Left lung (tissue), 10 donors: ENCODE measurements around the gene DDX41. TPM values are rescaled to one million over a fixed set of nuclear protein-coding genes. Genes with fewer than 3 reads are reported as not detected.
"Not testable (repeated sequence)": the region's sequence is repeated elsewhere in the genome, so short reads cannot be mapped to it uniquely, and the experiment has no call there.

Experiments
- ATAC-seq: fragments of 200-7000 bp; cut with Tn5 transposase; one replicate; pipeline ENCODE4 v1.9.1; 2020; ENCODE audit warnings: moderate library complexity
- DNase-seq, 4 donors: peaks; one replicate each; pipeline ENCODE4 v3.0.0-alpha.2; 2013 to 2020
- H3K27ac ChIP-seq, 2 donors: fragments of 200-600 bp; sonication (generic) in 1 of 2; one replicate each; pipeline versions ENCODE4 v1.5.0 to v1.8.0; 2020 to 2021
- H3K27me3 ChIP-seq, 2 donors: fragments of 200-600 bp; sonication (generic) in 1 of 2; one replicate each; pipeline versions ENCODE4 v1.5.0 to v1.8.0; 2020 to 2021
- H3K36me3 ChIP-seq, 2 donors: fragments of 200-600 bp; sonication (generic) in 1 of 2; one replicate each; pipeline versions ENCODE4 v1.5.0 to v1.8.0; 2020 to 2021
- H3K4me1 ChIP-seq, 2 donors: fragments of 200-600 bp; one replicate each; pipeline ENCODE4 v1.8.0; 2021
- H3K4me3 ChIP-seq, 2 donors: fragments of 200-600 bp; sonication (generic) in 1 of 2; one replicate each; pipeline versions ENCODE4 v1.5.0 to v1.8.0; 2020 to 2021; ENCODE audit warnings: mild to moderate bottlenecking in 1 of 2
- H3K9me3 ChIP-seq, 2 donors: fragments of 200-600 bp; sonication (generic) in 1 of 2; one replicate each; pipeline versions ENCODE4 v1.5.0 to v1.8.0; 2020 to 2021
- intact Hi-C, 2 donors: fragments of 100-400 bp; cut with DNase I; formaldehyde crosslinking; loops; one replicate each; pipeline versions ENCODE4 v1.11.2 to v1.14.2; 2022
- polyA plus RNA-seq, 6 donors: library from polyadenylated mRNA; unstranded; fragments of 120-200 nt; gene quantifications; one replicate each; pipeline ENCODE4 v1.2.1, GENCODE V29; 2013; ENCODE audit not compliant: insufficient read length in 6 of 6
- total RNA-seq, 2 donors: library from RNA; stranded (reverse); fragmentation: NEBNext Ultra II Directional; extraction: Animal tissue kit (Norgen Biotek cat#: 25700); gene quantifications; one replicate each; pipeline ENCODE4 v1.2.1, GENCODE V29; 2021
- TF ChIP-seq, protein P1 (sequence below), 2 donors: fragments of 200-600 bp; sonication (generic) in 1 of 2; IDR thresholded peaks; one replicate each; pipeline versions ENCODE4 v1.5.0 to v1.8.0; 2021; ENCODE audit warnings: antibody characterized with exemption in 2 of 2
- donor health status: DM: no; HTN: yes; CAD: no.
- donor health status: DM: no; HTN: no; CAD: no.

The DDX41 gene
- total and polyA plus RNA-seq, 8 donors: 65.9 to 90.2 (median 81.9) TPM

DNA sequence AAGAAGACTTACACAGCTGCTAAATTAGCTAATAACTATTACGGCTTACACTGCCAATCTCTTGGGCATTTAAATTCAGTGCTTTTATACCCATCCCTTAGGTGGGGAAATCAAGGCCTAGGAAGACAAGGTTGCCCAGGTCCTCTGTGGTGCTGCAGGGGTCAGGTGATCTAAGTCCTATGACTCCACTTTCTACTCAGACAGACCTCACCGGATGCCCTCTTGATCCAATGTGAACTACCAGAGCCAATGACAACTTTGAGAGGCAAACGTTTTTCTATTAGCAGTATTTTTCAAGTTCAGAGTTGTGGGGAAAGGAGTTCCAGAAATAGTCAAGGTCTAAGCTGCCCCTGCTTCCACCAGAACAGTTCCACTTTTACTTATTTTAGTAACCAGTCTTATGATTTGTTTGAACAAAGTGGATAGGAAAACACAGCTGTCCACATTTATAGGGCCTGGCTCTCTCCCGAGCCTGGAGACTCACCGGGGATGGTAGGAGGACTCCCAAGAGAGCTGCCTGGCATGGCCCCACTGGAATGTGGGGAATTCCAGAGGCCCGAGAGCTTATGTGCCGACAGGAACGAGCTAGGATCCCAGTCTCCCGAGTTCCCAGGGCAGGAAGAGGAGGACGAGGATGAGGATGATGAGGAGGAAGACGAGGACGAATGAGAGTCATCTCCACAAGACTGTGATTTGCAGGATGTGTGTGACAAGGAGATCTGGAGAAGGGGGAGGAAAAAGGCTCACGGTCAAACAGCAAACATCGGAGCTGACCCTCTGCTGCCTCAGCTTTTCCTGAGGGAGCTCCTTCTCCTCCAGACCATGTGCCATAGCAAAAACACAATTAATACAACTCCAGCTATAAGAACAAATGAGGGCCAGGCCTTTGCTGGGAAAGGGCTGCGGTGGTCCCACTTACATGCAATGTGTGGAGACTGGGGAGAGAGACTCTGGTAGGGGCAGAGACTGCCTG lies 20.9 kb upstream of the DDX41 start:
- H3K36me3 ChIP-seq: peaks cover 0 to 69% of the 10 kb centered on the region in 2 donors
- DNase-seq: peak in 1 of 4 donors; percentile 59
- H3K27ac ChIP-seq: peak overlapping the region; percentile 33 to 65
- H3K4me1 ChIP-seq: peaks cover 3 to 22% of the 10 kb centered on the region in 2 donors
- no peaks in the 10 kb centered on the region for H3K9me3 ChIP-seq
- TF ChIP-seq, protein P1, sequence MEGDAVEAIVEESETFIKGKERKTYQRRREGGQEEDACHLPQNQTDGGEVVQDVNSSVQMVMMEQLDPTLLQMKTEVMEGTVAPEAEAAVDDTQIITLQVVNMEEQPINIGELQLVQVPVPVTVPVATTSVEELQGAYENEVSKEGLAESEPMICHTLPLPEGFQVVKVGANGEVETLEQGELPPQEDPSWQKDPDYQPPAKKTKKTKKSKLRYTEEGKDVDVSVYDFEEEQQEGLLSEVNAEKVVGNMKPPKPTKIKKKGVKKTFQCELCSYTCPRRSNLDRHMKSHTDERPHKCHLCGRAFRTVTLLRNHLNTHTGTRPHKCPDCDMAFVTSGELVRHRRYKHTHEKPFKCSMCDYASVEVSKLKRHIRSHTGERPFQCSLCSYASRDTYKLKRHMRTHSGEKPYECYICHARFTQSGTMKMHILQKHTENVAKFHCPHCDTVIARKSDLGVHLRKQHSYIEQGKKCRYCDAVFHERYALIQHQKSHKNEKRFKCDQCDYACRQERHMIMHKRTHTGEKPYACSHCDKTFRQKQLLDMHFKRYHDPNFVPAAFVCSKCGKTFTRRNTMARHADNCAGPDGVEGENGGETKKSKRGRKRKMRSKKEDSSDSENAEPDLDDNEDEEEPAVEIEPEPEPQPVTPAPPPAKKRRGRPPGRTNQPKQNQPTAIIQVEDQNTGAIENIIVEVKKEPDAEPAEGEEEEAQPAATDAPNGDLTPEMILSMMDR (IDR thresholded peaks at IDR 0.05): no peak
- intact Hi-C loops: no loop called here
- peak; percentile 92 for ATAC-seq
- H3K27me3 ChIP-seq: no peaks in the 10 kb centered on the region
- no peak overlapping the region for H3K4me3 ChIP-seq

DNA sequence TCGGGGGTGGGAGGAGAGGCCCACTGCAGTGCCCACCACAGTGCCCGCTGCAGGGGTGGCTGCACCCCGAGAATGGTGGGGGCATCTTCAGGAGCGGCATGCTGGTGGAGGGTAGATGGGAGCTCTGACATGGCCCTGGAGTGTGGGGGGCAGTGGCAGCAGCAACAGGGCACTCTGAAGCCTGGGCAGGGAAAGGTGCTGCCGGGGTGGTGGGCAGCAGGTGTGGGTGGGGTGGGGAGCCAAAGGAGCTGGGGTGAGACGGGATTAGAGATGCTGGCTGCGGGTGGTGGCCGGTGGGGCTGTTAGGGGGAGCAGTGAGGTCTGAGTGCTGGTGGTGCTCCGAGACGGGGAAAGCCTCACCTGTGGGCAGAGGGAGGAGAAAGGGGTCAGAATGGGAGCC lies 19.6 kb upstream of the DDX41 start:
- no peaks in the 10 kb centered on the region for H3K9me3 ChIP-seq
- ATAC-seq (no peak), DNase-seq (no peak)
- H3K27me3 ChIP-seq: no peaks in the 10 kb centered on the region
- TF ChIP-seq, protein P1 (IDR thresholded peaks at IDR 0.05): no peak
- H3K27ac ChIP-seq: peak overlapping the region in 1 of 2 donors; percentile 33
- no peak overlapping the region for H3K4me3 ChIP-seq
- H3K4me1 ChIP-seq: peaks cover 3 to 22% of the 10 kb centered on the region in 2 donors
- intact Hi-C loops: no loop called here
- H3K36me3 ChIP-seq: peaks cover 0 to 77% of the 10 kb centered on the region in 2 donors

DNA sequence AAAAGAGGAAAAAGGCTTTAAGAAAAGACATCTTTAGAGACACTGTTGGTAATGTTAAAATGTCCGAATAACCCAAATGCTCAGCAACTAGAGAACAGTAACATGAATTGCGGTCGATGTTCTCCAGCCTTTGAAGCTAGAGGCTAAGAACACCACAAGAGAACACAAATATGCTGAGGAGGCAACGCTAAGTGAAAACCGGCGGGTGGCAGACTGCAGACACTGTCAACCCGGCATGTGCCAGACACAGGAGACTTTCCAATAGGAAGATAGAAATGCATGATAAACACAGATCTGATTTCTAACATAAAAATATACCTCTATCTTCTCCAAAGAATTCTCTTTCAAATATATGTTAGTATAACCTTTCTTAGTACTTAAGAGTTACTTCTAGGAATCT lies 18.4 kb upstream of the DDX41 start:
- intact Hi-C loops: no loop called here
- ATAC-seq (no peak), DNase-seq (no peak)
- H3K4me1 ChIP-seq: peaks cover 3 to 18% of the 10 kb centered on the region in 2 donors
- H3K4me3 ChIP-seq: no peak overlapping the region
- no peak overlapping the region for H3K27ac ChIP-seq
- no peaks in the 10 kb centered on the region for H3K27me3 ChIP-seq
- TF ChIP-seq, protein P1 (IDR thresholded peaks at IDR 0.05): no peak
- peaks cover 0 to 90% of the 10 kb centered on the region in 2 donors for H3K36me3 ChIP-seq
- no peaks in the 10 kb centered on the region for H3K9me3 ChIP-seq

DNA sequence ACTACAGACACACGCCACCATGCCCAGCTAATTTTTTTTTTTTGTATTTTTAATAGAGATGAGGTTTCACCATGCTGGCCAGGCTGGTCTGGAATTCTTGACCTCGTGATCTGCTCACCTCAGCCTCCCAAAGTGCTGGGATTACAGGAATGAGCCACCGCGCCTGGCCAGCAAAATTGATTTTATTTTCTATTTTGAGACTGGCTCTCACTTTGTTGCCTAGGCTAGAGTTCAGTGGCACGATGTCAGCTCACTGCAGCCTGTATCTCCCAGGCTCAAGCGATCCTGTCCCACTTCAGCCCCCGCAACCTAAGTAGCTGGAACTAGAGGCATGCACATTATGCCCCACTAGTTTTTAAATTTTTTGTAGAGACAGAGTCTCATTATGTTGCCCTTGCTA lies 17.7 kb upstream of the DDX41 start:
- H3K4me3 ChIP-seq, H3K9me3 ChIP-seq, DNase-seq, H3K27ac ChIP-seq, ATAC-seq, intact Hi-C loops, H3K27me3 ChIP-seq: not testable (repeated sequence)
- peaks cover 0 to 97% of the 10 kb centered on the region in 2 donors for H3K36me3 ChIP-seq
- peaks cover 3 to 18% of the 10 kb centered on the region in 2 donors for H3K4me1 ChIP-seq

DNA sequence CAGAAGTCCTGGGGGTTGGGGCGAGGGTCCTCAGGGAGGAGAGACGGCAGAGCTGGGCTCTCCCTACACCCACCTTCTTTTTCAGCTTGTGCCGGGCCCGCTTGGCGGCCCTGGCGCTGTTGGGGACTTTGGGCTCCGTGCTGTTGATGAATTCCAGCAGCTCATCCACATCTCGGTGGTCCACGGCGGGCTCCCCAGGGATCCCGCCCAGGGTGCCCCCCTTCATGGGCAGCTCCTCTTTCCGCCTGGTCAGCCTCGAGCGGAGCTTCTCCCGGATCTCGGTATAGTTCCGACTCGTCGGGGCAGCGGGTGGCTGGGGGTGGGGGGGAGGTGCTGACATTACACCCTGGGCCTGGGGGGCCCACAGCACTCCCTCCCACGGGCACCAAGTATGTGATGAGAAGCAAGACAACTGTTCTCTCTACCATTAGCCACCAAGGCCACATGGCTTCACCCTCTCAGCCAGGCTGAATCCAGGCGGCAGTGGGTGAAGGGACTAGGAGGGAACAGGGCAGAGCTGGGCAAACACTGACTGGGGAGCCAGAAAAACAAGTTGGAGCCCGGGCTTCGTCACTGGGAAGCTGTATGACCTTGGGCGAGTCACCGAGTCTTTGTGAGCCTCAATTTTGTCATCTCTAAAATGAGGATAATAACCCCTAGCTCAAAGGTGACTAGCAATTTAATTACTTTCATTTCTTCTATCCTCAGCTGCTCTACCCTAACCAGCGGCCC lies 14.6 kb upstream of the DDX41 start:
- no peaks in the 10 kb centered on the region for H3K27me3 ChIP-seq
- TF ChIP-seq, protein P1 (IDR thresholded peaks at IDR 0.05): no peak
- intact Hi-C loops: no loop called here
- ATAC-seq: no peak
- H3K4me1 ChIP-seq: no peaks in the 10 kb centered on the region
- no peaks in the 10 kb centered on the region for H3K9me3 ChIP-seq
- H3K27ac ChIP-seq: no peak overlapping the region
- DNase-seq: no peak
- peaks cover 0 to 100% of the 10 kb centered on the region in 2 donors for H3K36me3 ChIP-seq
- H3K4me3 ChIP-seq: no peak overlapping the region
